ENCODE data around the gene LPP. TPM values are rescaled to one million over a fixed set of nuclear protein-coding genes. Genes with fewer than 3 reads are reported as not detected.

The LPP gene
- total RNA-seq, 1 donor from 2014 or later = 23.1 TPM

DNA sequence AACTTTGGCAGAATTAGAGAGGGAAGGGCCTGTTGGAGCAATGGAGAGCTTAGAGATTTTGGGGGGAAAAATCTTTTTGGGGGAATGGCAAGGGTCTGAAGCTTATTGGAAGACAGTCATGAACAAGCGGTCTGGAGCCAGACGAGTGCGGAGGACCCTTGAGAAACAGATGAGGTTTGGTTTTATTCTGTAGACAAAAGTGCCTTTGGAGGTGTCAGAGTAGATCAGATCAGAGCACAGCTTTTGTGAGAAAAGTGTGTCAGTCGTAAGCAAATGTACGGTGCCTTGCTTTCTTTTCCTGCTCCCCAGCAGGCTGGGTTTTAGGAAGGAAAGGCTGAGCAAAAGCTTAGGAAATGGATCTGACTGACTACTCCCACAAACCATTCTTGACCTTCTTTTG lies 781.0 kb downstream of the LPP start:
- Mint-ChIP-seq H3K9me3 (ENCODE audit: unreplicated experiment) (no peaks in the 10 kb centered on the region), H3K4me1 (ENCODE audit: low read depth, unreplicated experiment) (peaks cover 6% of the 10 kb centered on the region), H3K36me3 (ENCODE audit: unreplicated experiment) (no peaks in the 10 kb centered on the region), H3K27ac (ENCODE audit: unreplicated experiment) (no peak overlapping the region), H3K27me3 (ENCODE audit: unreplicated experiment) (no peaks in the 10 kb centered on the region), H3K4me3 (ENCODE audit: unreplicated experiment) (no peak overlapping the region)
- TF ChIP-seq CTCF (IDR thresholded peaks at IDR 0.05; ENCODE audit: partially characterized antibody, unreplicated experiment) = no peak
- DNase-seq = no peak

DNA sequence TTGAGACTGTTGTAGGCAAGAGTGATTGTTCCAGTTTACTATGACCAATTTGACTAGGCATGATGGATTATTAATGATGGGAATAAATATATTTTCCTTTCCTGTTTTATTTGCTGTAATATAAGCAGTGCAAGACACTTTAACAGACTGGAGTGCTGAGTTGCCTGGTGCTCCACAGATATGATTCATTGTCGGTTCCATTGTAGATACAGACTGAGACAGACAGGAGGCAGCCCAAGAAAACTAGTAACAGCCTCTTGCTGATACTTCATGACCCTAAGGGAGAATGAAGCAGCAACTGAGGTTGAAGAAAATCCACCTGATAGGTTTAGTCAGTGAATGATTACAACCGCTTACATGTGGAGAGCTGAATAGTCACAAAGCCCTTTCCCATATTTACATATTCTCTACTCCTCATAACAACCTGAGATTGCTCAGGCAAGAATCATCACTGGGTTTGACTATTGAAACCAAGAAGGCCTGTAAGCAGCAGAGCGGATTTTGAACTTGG lies 782.7 kb downstream of the LPP start:
- Mint-ChIP-seq H3K27ac (ENCODE audit: unreplicated experiment) (no peak overlapping the region), H3K4me3 (ENCODE audit: unreplicated experiment) (no peak overlapping the region), H3K9me3 (ENCODE audit: unreplicated experiment) (no peaks in the 10 kb centered on the region), H3K36me3 (ENCODE audit: unreplicated experiment) (no peaks in the 10 kb centered on the region), H3K27me3 (ENCODE audit: unreplicated experiment) (no peaks in the 10 kb centered on the region), H3K4me1 (ENCODE audit: low read depth, unreplicated experiment) (peaks cover under 1% of the 10 kb centered on the region)
- no peak for DNase-seq
- TF ChIP-seq CTCF (IDR thresholded peaks at IDR 0.05; ENCODE audit: partially characterized antibody, unreplicated experiment) = no peak

- no peak for TF ChIP-seq CTCF (IDR thresholded peaks at IDR 0.05; ENCODE audit: partially characterized antibody, unreplicated experiment)
- Mint-ChIP-seq H3K36me3 (ENCODE audit: unreplicated experiment) (no peaks in the 10 kb centered on the region), H3K9me3 (ENCODE audit: unreplicated experiment) (no peaks in the 10 kb centered on the region), H3K4me1 (ENCODE audit: low read depth, unreplicated experiment) (no peaks in the 10 kb centered on the region), H3K27me3 (ENCODE audit: unreplicated experiment) (no peaks in the 10 kb centered on the region), H3K27ac (ENCODE audit: unreplicated experiment) (no peak overlapping the region), H3K4me3 (ENCODE audit: unreplicated experiment) (no peak overlapping the region)
- no peak for DNase-seq
Observed at GRCh38 chr3:188937389-188937788, 783.4 kb downstream of the LPP start.

GRCh38 chr3:188938999-188939398 lies 785.0 kb downstream of the LPP start:
- Mint-ChIP-seq H3K9me3 (ENCODE audit: unreplicated experiment) (no peaks in the 10 kb centered on the region), H3K27ac (ENCODE audit: unreplicated experiment) (no peak overlapping the region), H3K36me3 (ENCODE audit: unreplicated experiment) (no peaks in the 10 kb centered on the region), H3K4me1 (ENCODE audit: low read depth, unreplicated experiment) (no peaks in the 10 kb centered on the region), H3K27me3 (ENCODE audit: unreplicated experiment) (no peaks in the 10 kb centered on the region), H3K4me3 (ENCODE audit: unreplicated experiment) (no peak overlapping the region)
- DNase-seq = no peak
- no peak for TF ChIP-seq CTCF (IDR thresholded peaks at IDR 0.05; ENCODE audit: partially characterized antibody, unreplicated experiment)

- Mint-ChIP-seq H3K9me3 (ENCODE audit: unreplicated experiment) (no peaks in the 10 kb centered on the region), H3K27me3 (ENCODE audit: unreplicated experiment) (no peaks in the 10 kb centered on the region), H3K36me3 (ENCODE audit: unreplicated experiment) (no peaks in the 10 kb centered on the region), H3K4me3 (ENCODE audit: unreplicated experiment) (no peak overlapping the region), H3K27ac (ENCODE audit: unreplicated experiment) (no peak overlapping the region), H3K4me1 (ENCODE audit: low read depth, unreplicated experiment) (no peaks in the 10 kb centered on the region)
- TF ChIP-seq CTCF (IDR thresholded peaks at IDR 0.05; ENCODE audit: partially characterized antibody, unreplicated experiment) = no peak
- no peak for DNase-seq
Observed at GRCh38 chr3:188939814-188940572, 786.0 kb downstream of the LPP start.

Data from glutamatergic neuron (in vitro differentiated cells).